IPS DF 6.9 (cell line): ENCODE data around the gene HK1.

ENCODE experiments used
- DNase-seq: peaks from one replicate; pipeline ENCODE4 v3.0.0-alpha.2; 2013; ENCODE audit warnings: low read depth, low spot score
- H3K27ac ChIP-seq: one replicate; pipeline ENCODE4 v1.5.1; 2013; ENCODE audit warnings: low read length, control low read depth
- H3K27me3 ChIP-seq: 2 replicates; pipeline ENCODE4 v1.6.1; 2013; ENCODE audit warnings: mild to moderate bottlenecking, low read length; ENCODE audit not compliant: control insufficient read depth, insufficient read depth
- H3K36me3 ChIP-seq: 2 replicates; pipeline ENCODE4 v1.6.1; 2013; ENCODE audit warnings: low read length; ENCODE audit not compliant: control insufficient read depth, insufficient read depth
- H3K4me1 ChIP-seq: 2 replicates; pipeline ENCODE4 v1.6.1; 2013; ENCODE audit warnings: low read length; ENCODE audit not compliant: control insufficient read depth, insufficient read depth
- H3K4me3 ChIP-seq: 2 replicates; pipeline ENCODE4 v1.5.1; 2013; ENCODE audit warnings: mild to moderate bottlenecking, low read length
- H3K9me3 ChIP-seq: 2 replicates; pipeline ENCODE4 v1.6.1; 2013; ENCODE audit warnings: low read length, inconsistent platforms; ENCODE audit not compliant: control insufficient read depth, insufficient read depth
- WGBS: extraction: QIAGEN DNeasy Blood & Tissue Kit; methylation state at CpG from one replicate; pipeline ENCODE4 v1.1.7; 2013; ENCODE audit warnings: mixed read lengths, missing lambda C conversion rate; ENCODE audit not compliant: insufficient read length, insufficient coverage; 5-methylcytosine and 5-hydroxymethylcytosine counted together

HK1 gene

GRCh38 chr10:69384320-69384719 lies 106.0 kb downstream of the HK1 start:
- no peaks in the 10 kb centered on the region for H3K27me3 ChIP-seq
- H3K4me3 ChIP-seq: no peak overlapping the region
- H3K36me3 ChIP-seq: peaks cover 42% of the 10 kb centered on the region
- no peak for DNase-seq
- no peaks in the 10 kb centered on the region for H3K4me1 ChIP-seq
- H3K27ac ChIP-seq: no peak overlapping the region
- no CpG with 5 or more reads among the region's 10 CpGs for WGBS
- no peaks in the 10 kb centered on the region for H3K9me3 ChIP-seq

GRCh38 chr10:69385454-69386350 lies 107.4 kb downstream of the HK1 start:
- Histone ChIP-seq H3K4me3 (no peak overlapping the region), H3K27ac (no peak overlapping the region), H3K27me3 (no peaks in the 10 kb centered on the region), H3K9me3 (no peaks in the 10 kb centered on the region), H3K36me3 (peaks cover 37% of the 10 kb centered on the region), H3K4me1 (0 out of 2 replicates have a peak, but pooled peaks cover 2% of the 10 kb centered on the region)
- WGBS: no CpG with 5 or more reads among the region's 11 CpGs
- DNase-seq: no peak

GRCh38 chr10:69387500-69387899 lies 109.2 kb downstream of the HK1 start:
- Histone ChIP-seq H3K9me3 (no peaks in the 10 kb centered on the region), H3K36me3 (peaks cover 37% of the 10 kb centered on the region)

GRCh38 chr10:69388488-69388887 lies 110.2 kb downstream of the HK1 start:
- no peak for DNase-seq
- Histone ChIP-seq H3K9me3 (no peaks in the 10 kb centered on the region), H3K36me3 (peaks cover 27% of the 10 kb centered on the region), H3K27ac (no peak overlapping the region), H3K27me3 (no peaks in the 10 kb centered on the region), H3K4me3 (no peak overlapping the region), H3K4me1 (peaks cover 6% of the 10 kb centered on the region; the same call in 1 of the 2 replicates)
- WGBS: no CpG with 5 or more reads among the region's 2 CpGs

More at GRCh38 chr10:69387500-69387899, 109.2 kb downstream of the HK1 start:
- no peak for DNase-seq
- no CpG with 5 or more reads among the region's 3 CpGs for WGBS
- Histone ChIP-seq H3K27ac (no peak overlapping the region), H3K4me1 (peaks cover 6% of the 10 kb centered on the region; the same call in 1 of the 2 replicates), H3K27me3 (no peaks in the 10 kb centered on the region), H3K4me3 (no peak overlapping the region)

GRCh38 chr10:69389827-69390490 lies 111.7 kb downstream of the HK1 start:
- H3K4me1 ChIP-seq: peaks cover 6% of the 10 kb centered on the region; the same call in 1 of the 2 replicates
- no peak for DNase-seq
- H3K27me3 ChIP-seq: no peaks in the 10 kb centered on the region
- no CpG with 5 or more reads among the region's 8 CpGs for WGBS
- no peaks in the 10 kb centered on the region for H3K9me3 ChIP-seq
- H3K27ac ChIP-seq: peak overlapping the region; percentile 9
- peaks cover 18% of the 10 kb centered on the region; the same call in 1 of the 2 replicates for H3K36me3 ChIP-seq
- no peak overlapping the region for H3K4me3 ChIP-seq

GRCh38 chr10:69391158-69391557 lies 112.9 kb downstream of the HK1 start:
- no peak for DNase-seq
- no peaks in the 10 kb centered on the region for H3K9me3 ChIP-seq
- H3K27me3 ChIP-seq: no peaks in the 10 kb centered on the region
- H3K4me3 ChIP-seq: no peak overlapping the region
- no CpG with 5 or more reads among the region's 6 CpGs for WGBS
- H3K27ac ChIP-seq: no peak overlapping the region
- peaks cover 14% of the 10 kb centered on the region; the same call in 1 of the 2 replicates for H3K36me3 ChIP-seq
- peaks cover 6% of the 10 kb centered on the region; the same call in 1 of the 2 replicates for H3K4me1 ChIP-seq

GRCh38 chr10:69392481-69393000 lies 114.2 kb downstream of the HK1 start:
- peaks cover 17% of the 10 kb centered on the region; the same call in 1 of the 2 replicates for H3K36me3 ChIP-seq
- H3K27ac ChIP-seq: no peak overlapping the region
- no peaks in the 10 kb centered on the region for H3K9me3 ChIP-seq
- H3K27me3 ChIP-seq: no peaks in the 10 kb centered on the region
- no CpG with 5 or more reads among the region's 7 CpGs for WGBS
- no peak overlapping the region for H3K4me3 ChIP-seq
- DNase-seq: peak; percentile 94
- H3K4me1 ChIP-seq: peaks cover 6% of the 10 kb centered on the region; the same call in 1 of the 2 replicates

GRCh38 chr10:69394020-69394419 lies 115.7 kb downstream of the HK1 start:
- Histone ChIP-seq H3K36me3 (peaks cover 20% of the 10 kb centered on the region; the same call in 1 of the 2 replicates), H3K9me3 (no peaks in the 10 kb centered on the region), H3K4me1 (peaks cover 6% of the 10 kb centered on the region; the same call in 1 of the 2 replicates), H3K27me3 (no peaks in the 10 kb centered on the region), H3K4me3 (no peak overlapping the region), H3K27ac (no peak overlapping the region)
- DNase-seq: no peak
- no CpG with 5 or more reads among the region's 1 CpG for WGBS

- Histone ChIP-seq H3K36me3 (peaks cover 37% of the 10 kb centered on the region), H3K4me3 (no peak overlapping the region), H3K27me3 (no peaks in the 10 kb centered on the region), H3K9me3 (no peaks in the 10 kb centered on the region), H3K4me1 (no peaks in the 10 kb centered on the region), H3K27ac (no peak overlapping the region)
- DNase-seq: no peak
- WGBS: no CpG with 5 or more reads among the region's 1 CpG
Observed at GRCh38 chr10:69397972-69398371, 119.7 kb downstream of the HK1 start.

GRCh38 chr10:69398466-69398865 lies 120.2 kb downstream of the HK1 start:
- no peaks in the 10 kb centered on the region for H3K27me3 ChIP-seq
- no CpG with 5 or more reads among the region's 16 CpGs for WGBS
- H3K4me1 ChIP-seq: no peaks in the 10 kb centered on the region
- no peaks in the 10 kb centered on the region for H3K9me3 ChIP-seq
- no peak overlapping the region for H3K4me3 ChIP-seq
- DNase-seq: no peak
- no peak overlapping the region for H3K27ac ChIP-seq
- peaks cover 37% of the 10 kb centered on the region for H3K36me3 ChIP-seq
